RCC 7860 (cell line): ENCODE results near the gene AFF1.

Experiments
- DNase-seq: peaks from one replicate; pipeline ENCODE4 v3.0.0-alpha.2; 2015; ENCODE audit warnings: low spot score
- FAIRE-seq: peaks from 2 replicates; lab custom pipeline; 2012; peaks lifted over from hg19 to GRCh38; lab: Jason Lieb, UNC

AFF1 gene

GRCh38 chr4:86934771-86935565, at the start of gene AFF1:
AFF1 (plus strand) TSS chr4:86935011; CDS start chr4:86948534, 13,523 bp downstream.
- FAIRE-seq (no peak), DNase-seq (peak; percentile 86)

- no peak for FAIRE-seq
- no peak for DNase-seq
Measured at GRCh38 chr4:86890790-86891189, 44.0 kb upstream of the AFF1 start.

- DNase-seq (peak; percentile 53), FAIRE-seq (no peak)
Measured at GRCh38 chr4:86891762-86892635, 42.8 kb upstream of the AFF1 start, which contains the start of gene C4orf36. C4orf36 (minus strand) TSS chr4:86892422; CDS start chr4:86891520, 902 bp downstream.

- no peak for FAIRE-seq
- no peak for DNase-seq
Measured at GRCh38 chr4:86892636-86892960, 42.2 kb upstream of the AFF1 start.

- no peak for DNase-seq
- no peak for FAIRE-seq
Measured at GRCh38 chr4:86893136-86893535, 41.7 kb upstream of the AFF1 start.

- DNase-seq (peak; percentile 69), FAIRE-seq (no peak)
Measured at GRCh38 chr4:86894455-86894854, 40.4 kb upstream of the AFF1 start.

- DNase-seq = peak; percentile 62
Measured at GRCh38 chr4:86895692-86896488, 38.9 kb upstream of the AFF1 start.

GRCh38 chr4:86896596-86896995, 38.2 kb upstream of the AFF1 start:
- FAIRE-seq = no peak
- no peak for DNase-seq

More at GRCh38 chr4:86895692-86896488, 38.9 kb upstream of the AFF1 start:
- FAIRE-seq = peak; percentile 86

GRCh38 chr4:86898562-86898961, 36.2 kb upstream of the AFF1 start:
- DNase-seq (no peak), FAIRE-seq (no peak)

- DNase-seq (no peak), FAIRE-seq (no peak)
Measured at GRCh38 chr4:86901864-86902263, 32.9 kb upstream of the AFF1 start.

GRCh38 chr4:86908251-86908657, 26.6 kb upstream of the AFF1 start:
- DNase-seq (no peak), FAIRE-seq (no peak)

- FAIRE-seq (no peak), DNase-seq (no peak)
Measured at GRCh38 chr4:86909546-86910295, 25.1 kb upstream of the AFF1 start.

- DNase-seq (no peak), FAIRE-seq (no peak)
Measured at GRCh38 chr4:86910369-86910768, 24.4 kb upstream of the AFF1 start.

GRCh38 chr4:86910820-86911684, 23.8 kb upstream of the AFF1 start:
- DNase-seq (no peak), FAIRE-seq (no peak)

- no peak for FAIRE-seq
- no peak for DNase-seq
Measured at GRCh38 chr4:86916392-86916791, 18.4 kb upstream of the AFF1 start.

GRCh38 chr4:86917212-86918039, 17.4 kb upstream of the AFF1 start:
- DNase-seq (no peak), FAIRE-seq (no peak)

- FAIRE-seq = no peak
- peak; percentile 44 for DNase-seq
Measured at GRCh38 chr4:86918539-86919072, 16.2 kb upstream of the AFF1 start.

- DNase-seq = no peak
- FAIRE-seq = no peak
Measured at GRCh38 chr4:86919561-86920223, 15.1 kb upstream of the AFF1 start.
